ENCODE results near the gene LRRTM4.

GRCh38 chr2:77397763-77398162, 124.4 kb downstream of the LRRTM4 start:
- no peak for TF ChIP-seq POLR2A (IDR thresholded peaks at IDR 0.05)
- TF ChIP-seq, protein P1, sequence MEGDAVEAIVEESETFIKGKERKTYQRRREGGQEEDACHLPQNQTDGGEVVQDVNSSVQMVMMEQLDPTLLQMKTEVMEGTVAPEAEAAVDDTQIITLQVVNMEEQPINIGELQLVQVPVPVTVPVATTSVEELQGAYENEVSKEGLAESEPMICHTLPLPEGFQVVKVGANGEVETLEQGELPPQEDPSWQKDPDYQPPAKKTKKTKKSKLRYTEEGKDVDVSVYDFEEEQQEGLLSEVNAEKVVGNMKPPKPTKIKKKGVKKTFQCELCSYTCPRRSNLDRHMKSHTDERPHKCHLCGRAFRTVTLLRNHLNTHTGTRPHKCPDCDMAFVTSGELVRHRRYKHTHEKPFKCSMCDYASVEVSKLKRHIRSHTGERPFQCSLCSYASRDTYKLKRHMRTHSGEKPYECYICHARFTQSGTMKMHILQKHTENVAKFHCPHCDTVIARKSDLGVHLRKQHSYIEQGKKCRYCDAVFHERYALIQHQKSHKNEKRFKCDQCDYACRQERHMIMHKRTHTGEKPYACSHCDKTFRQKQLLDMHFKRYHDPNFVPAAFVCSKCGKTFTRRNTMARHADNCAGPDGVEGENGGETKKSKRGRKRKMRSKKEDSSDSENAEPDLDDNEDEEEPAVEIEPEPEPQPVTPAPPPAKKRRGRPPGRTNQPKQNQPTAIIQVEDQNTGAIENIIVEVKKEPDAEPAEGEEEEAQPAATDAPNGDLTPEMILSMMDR (IDR thresholded peaks at IDR 0.05 in 4 of 5, conservative IDR thresholded peaks at IDR 0.05 in 1 of 5): no peak

All from gastrocnemius medialis (tissue), 4 donors.